Measurements from ENCODE around the gene CDH23.

DNA sequence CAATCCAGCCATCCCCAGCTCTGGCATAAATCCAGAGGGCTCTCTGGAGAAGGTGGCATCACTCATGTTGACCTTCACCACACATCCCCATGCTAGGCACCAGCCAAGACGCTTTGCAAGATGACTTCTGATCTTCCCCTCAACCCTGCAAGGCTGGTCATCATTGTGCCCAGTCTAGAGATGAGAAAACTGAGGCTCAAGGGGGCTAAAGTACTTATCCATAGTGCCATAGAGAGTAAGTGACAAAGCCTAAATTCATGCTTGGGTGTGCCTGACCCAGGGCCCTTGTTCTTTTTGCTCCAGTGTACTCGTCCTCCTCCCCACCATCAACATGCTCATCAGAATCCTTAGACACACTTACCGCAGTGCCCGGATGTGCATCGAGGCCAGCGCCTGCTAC, 324.6 kb downstream of the CDH23 start:
- TF ChIP-seq POLR2A (IDR thresholded peaks at IDR 0.05; ENCODE audit: low read length) (no peak), GATA1 (IDR thresholded peaks at IDR 0.05; ENCODE audit: low read depth, low read length) (no peak)

Data from erythroblast (primary cell).